NAMALWA (cell line): ENCODE data around the gene AQP12A.
"Not testable (repeated sequence)": the region's sequence is repeated elsewhere in the genome, so short reads cannot be mapped to it uniquely, and the experiment has no call there.

Experiments used
- DNase-seq: peaks from one replicate; pipeline ENCODE4 v3.0.0-alpha.2; 2015; ENCODE audit warnings: low spot score

The AQP12A gene

GRCh38 chr2:240691631-240692420, at the start of gene AQP12A:
Gene AQP12A (plus strand): TSS chr2:240691866. CDS start chr2:240691914, 48 bp downstream.
- not testable (repeated sequence) for DNase-seq

DNA sequence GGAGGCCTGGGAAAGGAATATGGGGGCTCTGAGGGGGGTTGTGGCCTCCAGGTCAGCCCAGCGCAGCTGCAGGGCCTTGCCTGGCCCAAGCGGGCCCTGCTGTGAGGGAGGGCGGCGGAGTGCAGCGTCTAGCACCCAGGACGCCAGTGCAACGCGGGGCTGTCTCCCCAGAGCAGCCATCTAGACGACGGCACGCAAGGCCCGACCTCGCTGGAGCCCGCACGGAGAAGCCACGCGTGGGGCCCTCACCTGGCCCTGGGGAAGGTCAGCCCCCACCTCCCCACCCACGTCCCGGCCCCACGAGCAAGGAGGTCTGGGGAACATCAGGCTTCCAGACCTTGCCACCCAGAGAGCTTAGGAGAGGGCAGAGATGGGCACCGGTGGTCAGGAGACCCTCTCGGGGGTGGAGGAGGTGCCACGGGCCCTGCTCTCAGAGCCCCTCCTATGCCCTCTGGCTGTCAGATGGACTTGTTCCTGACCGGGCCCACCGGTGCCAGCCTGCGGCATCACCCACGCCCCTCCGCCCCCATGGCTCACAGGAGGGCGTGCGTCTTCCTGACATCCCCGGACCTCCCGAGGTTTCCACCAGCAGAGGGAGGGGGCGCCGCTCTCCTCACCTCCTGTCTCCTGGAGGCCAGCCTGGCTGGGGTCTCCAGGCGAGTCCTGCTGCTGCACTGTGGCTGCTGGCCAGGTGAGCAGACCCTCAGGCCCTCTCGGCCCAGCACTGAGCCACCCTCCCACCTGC, 49.4 kb upstream of the AQP12A start:
- DNase-seq = no peak

DNA sequence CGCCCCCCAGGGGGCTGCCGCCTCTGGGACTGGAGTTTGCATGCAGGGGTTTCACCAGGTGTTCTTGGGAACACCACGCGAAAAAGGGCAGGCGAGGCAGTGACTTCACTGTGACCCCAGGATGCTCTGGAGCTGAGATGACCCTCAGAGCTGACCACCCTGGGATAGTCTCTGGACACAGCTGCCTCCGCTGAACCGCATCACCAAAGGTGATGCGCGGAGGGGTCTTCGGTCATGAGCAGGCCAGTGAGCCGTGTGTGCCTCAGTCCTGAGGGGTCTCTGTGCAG, 48.9 kb upstream of the AQP12A start:
- DNase-seq = no peak

DNA sequence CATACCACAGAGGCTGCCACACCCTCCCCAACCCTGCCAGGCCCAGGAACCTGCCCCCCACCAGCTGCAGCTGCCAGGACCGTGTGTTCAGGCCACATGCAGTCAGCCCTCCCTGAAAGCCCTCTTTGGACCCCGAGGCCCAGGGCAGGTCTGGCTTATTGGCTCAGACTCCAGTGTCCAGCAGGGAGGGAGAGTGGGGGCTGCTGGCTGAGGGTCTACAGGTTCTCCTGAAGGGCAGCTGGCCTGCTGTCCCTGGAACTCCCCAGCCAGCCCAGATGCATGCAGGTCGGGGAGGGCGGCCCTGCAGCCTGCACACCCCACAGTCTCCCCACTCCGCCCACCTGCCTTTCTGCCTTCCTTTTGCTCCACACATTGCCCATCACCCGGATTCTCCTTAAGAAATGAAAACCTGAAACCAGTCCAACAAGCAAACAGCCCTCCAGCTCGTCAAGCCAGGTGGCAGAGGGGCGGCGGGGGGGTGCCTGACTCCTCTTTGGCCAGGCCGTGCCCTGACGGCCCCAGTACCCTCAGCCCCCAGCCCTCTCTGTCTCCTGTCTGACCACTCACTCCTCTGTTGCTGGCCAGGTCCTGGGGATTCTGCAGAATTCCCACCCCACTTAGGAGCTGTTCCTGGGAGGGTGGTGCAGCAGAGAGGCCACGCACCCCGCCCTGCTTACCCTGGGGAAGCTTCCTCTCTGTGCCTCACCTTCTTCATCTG, 48.4 kb upstream of the AQP12A start:
- no peak for DNase-seq

DNA sequence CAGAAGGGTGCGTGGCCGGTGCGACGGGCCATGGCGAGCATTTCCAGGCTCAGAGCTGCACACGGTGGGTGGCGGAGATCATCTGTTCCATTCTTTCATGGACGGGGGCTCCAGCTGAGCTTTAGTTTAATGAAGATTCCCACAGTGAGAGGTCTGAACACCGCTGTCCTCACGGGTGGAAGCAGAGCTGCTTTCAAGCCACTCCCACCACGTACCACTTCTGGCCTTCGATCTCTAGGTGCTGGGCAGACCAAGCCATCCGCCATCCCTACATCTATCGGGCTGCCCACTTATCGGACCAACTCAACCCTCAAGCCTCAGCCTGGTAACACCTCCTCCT, 47.9 kb upstream of the AQP12A start:
- no peak for DNase-seq

DNA sequence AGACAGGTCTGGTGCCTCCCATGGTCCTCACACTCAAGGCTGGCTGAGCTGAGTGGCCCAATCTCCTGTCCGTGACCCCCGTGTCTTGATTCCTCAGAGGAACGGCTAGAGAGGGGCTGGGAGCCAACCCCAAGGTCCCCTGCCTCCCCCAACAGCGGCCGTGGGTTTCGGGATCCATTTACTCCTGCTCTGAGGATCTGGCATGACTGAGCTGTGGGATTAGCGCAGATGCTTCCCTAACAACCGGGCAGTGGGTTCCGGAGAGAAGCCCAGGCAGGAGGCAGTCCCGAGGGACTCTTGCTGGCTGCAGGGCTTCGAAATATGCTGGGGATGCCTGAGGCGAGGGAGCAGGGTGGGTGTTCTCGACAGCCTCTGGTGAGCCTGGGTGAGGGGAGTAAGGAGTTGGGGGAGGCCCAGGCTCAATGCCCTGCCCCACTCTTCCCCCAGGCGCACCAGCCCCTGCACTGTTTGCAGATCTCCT, 47.5 kb upstream of the AQP12A start:
- no peak for DNase-seq

DNA sequence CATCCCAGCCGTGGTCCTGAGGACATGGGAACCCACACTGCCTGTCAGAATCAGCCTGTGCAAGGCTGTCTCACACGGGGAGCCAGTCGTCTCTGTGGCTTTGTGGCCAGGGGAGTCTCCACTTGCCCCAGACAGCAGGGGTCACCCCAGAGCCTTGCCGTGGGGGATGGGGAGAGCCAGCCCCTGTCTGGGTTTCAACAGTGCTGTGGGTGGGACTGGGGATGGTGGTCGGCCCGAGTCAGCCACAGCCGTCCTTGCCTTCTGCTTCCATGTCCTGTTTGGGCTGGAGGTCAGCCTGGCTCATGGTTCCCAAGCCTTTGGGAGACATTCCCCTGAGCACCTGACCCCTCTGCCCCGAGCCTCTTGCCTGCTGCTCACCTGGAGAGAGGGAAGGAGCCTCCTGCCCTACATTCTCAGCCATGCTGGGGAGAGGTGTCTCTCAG, 46.8 kb upstream of the AQP12A start:
- no peak for DNase-seq

- DNase-seq = no peak
Measured at GRCh38 chr2:240645346-240645745, 46.3 kb upstream of the AQP12A start.

DNA sequence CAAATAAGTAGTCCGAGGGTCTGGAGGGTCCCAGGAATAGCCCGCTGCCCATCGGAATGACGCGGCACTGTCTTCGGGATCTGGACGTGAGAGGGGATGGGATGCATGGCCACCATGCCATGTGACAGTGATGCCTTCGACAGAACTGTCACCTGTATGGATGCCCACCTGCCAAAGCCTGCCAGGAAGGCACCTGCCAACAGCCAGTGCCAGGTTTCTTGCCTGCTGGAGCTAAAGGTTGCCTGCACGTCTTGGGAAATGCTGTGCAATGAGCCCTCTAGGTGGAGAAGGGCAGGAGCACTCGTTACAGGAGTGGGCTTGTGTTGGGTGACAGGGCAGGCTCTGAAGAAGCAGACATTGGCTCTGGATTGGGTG, 45.9 kb upstream of the AQP12A start:
- no peak for DNase-seq

GRCh38 chr2:240646176-240646899, 45.3 kb upstream of the AQP12A start:
- DNase-seq = no peak

DNA sequence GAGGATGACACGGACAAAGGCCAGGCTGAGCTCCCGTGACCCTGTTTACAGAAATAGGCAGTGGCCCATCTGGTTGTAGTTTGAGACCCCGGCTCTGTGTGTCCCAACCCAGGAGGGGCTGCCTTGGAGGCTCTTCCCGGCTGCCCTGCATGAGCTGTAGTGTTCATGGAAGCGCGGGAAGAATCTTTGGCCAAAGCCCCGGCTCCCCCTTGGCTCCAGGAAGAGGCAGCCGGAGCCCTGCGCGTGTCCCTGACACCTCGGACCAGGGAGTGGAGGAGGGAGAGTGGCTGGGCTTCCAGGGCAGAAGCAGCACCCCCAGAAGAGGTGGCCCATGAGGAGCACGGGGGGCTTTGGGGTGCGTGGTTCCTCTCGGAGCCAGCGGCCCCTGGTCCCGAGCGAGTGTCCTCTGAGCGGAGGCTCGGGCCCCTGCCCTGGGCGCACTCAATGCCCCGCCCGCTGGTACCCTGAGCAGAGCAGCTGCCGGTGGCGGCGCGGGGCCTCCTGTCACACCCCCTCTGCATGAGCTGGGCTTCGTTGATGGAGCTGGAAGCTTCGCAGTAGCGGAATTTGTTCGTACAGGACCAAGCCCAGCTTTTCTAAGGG, 44.7 kb upstream of the AQP12A start:
- no peak for DNase-seq

DNA sequence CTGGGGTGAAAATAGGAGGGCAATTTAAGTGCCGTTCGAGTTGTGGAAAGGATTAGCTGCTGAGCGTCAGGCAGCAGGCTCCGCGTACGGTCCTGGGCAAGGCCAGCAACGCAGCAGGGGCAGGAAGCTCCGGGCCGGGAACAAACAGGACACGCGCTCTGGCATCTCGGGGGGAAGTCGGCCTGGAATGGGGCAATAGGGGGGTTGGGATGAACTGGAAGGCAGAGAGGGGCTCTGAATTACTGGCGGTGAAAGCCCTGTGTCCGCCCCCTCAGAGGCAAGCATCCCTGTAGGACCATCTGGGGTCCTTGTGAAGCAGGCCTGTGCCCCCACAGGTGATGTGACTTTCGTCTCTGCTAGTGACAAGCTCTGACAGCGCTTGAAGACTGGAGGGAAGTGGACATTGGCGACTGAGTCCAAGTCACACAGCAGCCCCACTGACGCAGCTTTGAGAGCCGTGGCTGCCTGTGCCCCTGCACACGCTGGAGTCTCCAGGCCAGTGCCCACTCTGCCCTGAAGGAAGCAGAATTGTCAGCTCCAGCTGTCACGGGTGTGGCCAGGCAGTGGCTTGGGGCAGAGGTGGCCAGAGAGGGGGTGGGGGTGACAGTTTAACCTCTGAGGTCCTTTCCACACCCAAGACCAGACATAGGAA, 44.0 kb upstream of the AQP12A start:
- DNase-seq = no peak

DNA sequence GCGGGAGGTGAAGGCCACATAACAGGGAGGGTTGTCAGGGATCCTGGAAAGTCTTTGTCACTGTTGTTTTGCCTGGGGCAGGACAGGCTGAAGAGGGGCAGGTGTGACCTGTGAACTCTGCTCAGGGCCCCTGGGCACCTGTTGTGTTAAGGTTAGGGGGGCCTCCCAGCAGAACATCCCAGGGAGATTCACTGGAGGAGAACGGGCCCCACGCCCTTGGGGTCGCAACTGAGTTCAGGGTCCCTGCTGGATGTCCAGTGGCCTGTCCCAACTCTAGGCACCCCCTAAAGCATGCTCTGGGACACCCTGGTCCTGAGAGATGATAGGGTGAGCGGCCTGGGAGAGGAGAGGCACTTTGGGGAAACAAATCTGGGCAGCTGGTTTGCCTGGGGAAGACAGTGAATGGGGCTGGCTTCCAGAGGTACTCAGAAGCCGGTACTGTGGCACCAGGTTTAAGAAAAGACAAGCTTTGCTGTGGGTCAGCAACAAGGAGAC, 43.5 kb upstream of the AQP12A start:
- no peak for DNase-seq

DNA sequence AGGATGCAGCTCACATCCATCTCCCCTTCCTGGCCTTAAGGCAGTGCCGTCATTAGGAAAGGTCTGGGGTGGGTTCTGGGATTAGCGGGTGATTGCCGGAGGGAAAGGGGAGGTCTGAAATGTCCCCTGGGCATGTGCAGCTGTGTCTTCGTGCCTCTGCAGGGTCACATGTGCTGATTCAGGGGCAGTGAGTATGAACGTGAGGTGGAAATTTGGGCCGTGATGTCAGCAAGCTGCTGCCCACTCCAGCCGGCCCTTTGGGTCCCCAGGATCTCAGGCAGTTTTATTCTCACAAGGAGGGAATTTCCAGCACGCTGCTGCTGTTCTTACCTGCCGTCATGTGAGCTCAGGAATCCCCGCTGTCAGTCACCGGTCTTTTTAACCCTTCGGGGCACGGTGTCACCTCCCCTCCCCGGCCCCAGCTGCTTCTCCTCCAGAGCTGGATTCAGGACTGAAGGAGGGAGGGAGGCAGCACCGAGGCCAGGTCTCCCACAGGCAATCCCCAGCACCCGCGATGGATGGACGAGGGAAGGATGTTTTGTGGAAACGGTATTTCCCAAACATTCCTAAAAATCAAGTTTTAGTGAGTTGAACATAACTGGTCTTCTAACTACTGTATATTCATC, 42.9 kb upstream of the AQP12A start:
- DNase-seq = no peak

DNA sequence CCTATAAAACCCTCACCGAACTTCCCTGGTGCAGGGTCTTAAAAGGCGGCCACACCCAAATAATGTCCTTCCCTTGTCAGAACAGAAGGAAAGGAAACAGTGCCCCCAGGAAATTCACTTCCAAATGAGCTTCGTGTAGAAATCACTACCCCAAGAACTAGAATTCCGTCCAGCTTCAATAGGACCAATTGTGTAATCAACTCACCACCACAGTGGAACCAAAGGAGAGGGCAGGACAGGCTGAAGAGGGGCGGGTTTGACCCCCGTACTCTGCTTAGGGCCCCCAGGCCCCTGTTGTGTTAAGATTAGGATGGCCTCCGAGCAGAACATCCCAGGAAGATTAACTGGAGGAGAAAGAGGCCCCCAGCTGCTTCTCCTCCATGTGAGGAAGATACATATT, 42.3 kb upstream of the AQP12A start:
- no peak for DNase-seq

DNA sequence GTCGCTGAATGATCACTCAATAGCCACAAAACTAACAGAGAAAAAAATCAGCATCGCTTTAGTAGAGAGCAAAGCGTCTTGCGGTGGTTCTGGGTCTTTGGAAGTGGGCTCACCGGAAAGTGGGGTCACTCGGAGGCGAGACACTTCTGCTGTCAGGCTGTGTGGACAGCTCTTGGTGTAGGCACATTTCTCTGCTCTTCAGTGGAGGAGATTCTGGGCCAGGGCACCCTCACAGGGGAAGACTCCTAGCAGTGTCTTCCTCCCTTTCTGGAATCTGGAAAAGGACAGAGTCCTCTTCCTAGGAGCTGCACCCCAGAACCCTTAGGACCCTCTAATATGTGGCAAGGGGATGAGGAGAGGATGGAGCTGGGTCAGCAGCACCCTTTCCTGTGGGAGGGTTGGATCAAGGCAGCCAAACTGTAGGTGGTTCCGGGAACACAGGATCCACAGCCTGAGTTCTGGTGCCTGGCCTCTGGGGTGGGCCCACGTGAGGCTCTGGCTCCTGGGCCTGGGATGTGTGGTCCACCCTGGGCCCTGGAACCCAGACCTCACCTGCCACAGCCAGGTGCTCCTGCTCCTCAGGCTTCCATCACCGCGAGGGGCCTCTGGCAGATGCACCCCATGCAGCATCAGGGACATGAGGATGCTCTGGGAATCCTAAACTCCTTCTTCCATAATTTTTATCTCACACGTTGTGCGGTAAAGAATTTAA, 41.3 kb upstream of the AQP12A start:
- no peak for DNase-seq

DNA sequence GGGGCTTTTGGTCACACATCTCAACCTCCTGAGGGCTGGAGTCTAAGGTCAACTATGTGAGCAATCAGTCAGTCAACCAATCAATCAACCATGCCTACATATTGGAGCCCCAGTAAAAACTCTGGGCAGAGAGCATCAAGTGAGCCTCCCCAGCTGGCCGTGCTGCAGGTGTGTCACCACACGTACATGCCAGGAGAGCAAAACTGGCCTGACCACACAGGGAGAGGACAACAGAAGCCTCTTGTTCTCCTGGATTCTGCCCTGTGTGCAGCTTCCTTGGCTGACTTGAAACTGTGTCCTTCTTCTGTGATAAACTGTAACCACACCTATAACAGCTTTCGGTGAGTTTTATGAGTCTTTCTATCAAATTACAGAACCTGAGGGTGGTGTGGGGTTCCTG, 40.5 kb upstream of the AQP12A start:
- DNase-seq = no peak

DNA sequence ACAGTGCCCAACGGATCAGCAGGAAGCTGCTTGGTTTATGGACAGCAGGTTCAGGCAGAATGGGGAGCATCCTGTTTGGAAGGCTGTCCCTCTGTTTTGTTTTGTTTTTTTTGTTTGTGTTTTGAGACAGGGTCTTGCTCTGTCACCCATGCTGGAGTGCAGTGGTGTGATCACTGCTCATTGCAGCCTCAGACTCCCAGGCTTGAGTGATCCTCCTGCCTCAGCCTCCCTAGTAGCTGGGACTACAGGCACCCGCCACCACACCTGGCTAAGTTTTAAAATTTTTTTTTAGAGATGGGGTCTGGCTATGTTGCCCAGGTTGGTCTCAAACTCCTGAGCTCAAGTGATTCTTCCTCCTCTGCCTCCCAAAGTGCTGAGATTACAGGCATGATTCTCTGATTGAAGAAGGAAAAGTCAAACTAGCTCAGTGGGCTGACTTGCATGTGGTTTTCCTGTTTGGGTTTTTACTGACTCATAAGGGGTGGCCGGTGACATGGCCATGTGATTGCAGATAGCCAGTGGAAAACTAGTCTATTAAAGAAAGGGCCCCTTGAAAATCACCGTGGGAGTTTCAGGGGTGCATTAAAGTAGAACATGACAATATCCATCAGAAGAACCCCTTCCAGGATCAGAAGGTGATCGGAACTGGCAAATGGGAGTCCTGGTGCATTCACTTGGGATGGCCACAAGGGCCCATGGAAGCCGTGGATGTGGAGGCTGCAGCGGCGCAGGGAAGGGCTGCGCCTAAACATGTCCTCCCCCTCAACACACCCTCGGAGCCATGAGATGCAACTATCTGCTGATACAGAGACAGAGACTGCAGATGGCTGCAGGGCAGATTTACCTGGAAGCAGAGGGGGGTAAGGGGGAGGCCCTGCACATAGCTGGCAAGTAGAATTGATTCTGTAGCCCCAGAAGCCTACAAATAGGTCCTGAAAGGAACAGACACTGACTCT, 35.5 kb upstream of the AQP12A start:
- no peak for DNase-seq

GRCh38 chr2:240659883-240660282, 31.8 kb upstream of the AQP12A start:
- DNase-seq = not testable (repeated sequence)
